Effector memory CD8-positive, alpha-beta T cell (primary cell): ENCODE data around the gene THAP6.

ENCODE experiments used
- ATAC-seq: fragments of 150-1000 bp; cut with Tn5 transposase; replicated peaks from 2 replicates; pipeline ENCODE4 v1.10.0; 2021; ENCODE audit warnings: mild to moderate bottlenecking, moderate library complexity
- DNase-seq, 3 experiments: peaks; one replicate each; pipeline ENCODE4 v3.0.0; 2021
- H3K27ac Mint-ChIP-seq, 2 donors: one replicate each; pipeline ENCODE4 v1.8.0; 2022; ENCODE audit warnings: mild to moderate bottlenecking in 2 of 2, mixed read lengths in 2 of 2, moderate library complexity in 2 of 2
- H3K27me3 Mint-ChIP-seq, 2 donors: one replicate each; pipeline ENCODE4 v1.8.0; 2022; ENCODE audit warnings: mixed read lengths in 2 of 2
- H3K36me3 Mint-ChIP-seq: one replicate; pipeline ENCODE4 v1.8.0; 2022; ENCODE audit warnings: mild to moderate bottlenecking, moderate library complexity, mixed read lengths; ENCODE audit not compliant: insufficient read depth
- H3K4me1 Mint-ChIP-seq, 2 donors: one replicate each; pipeline ENCODE4 v1.8.0; 2022; ENCODE audit warnings: low read depth in 2 of 2, mixed read lengths in 2 of 2
- H3K4me3 Mint-ChIP-seq, 2 donors: one replicate each; pipeline ENCODE4 v1.8.0; 2022; ENCODE audit warnings: mild to moderate bottlenecking in 2 of 2, mixed read lengths in 2 of 2, moderate library complexity in 2 of 2
- H3K9me3 Mint-ChIP-seq, 2 donors: one replicate each; pipeline ENCODE4 v1.8.0; 2022; ENCODE audit warnings: mixed read lengths in 2 of 2

Gene THAP6

GRCh38 chr4:75564023-75564422 lies 49.8 kb downstream of the THAP6 start:
- no peak overlapping the region for H3K4me3 Mint-ChIP-seq
- DNase-seq (no peak), ATAC-seq (no peak)
- no peak overlapping the region for H3K27ac Mint-ChIP-seq
- peaks cover 10 to 11% of the 10 kb centered on the region in 2 donors for H3K27me3 Mint-ChIP-seq
- peaks cover 5 to 7% of the 10 kb centered on the region in 2 donors for H3K4me1 Mint-ChIP-seq
- H3K36me3 Mint-ChIP-seq = no peaks in the 10 kb centered on the region
- no peaks in the 10 kb centered on the region for H3K9me3 Mint-ChIP-seq

GRCh38 chr4:75565481-75565880 lies 51.2 kb downstream of the THAP6 start:
- ATAC-seq = no peak
- peaks cover 6 to 11% of the 10 kb centered on the region in 2 donors for H3K27me3 Mint-ChIP-seq
- no peaks in the 10 kb centered on the region for H3K36me3 Mint-ChIP-seq
- no peak for DNase-seq
- no peak overlapping the region for H3K4me3 Mint-ChIP-seq
- H3K4me1 Mint-ChIP-seq = peaks cover 5 to 7% of the 10 kb centered on the region in 2 donors
- peak overlapping the region in 1 of 2 donors; percentile 30 for H3K27ac Mint-ChIP-seq
- H3K9me3 Mint-ChIP-seq = no peaks in the 10 kb centered on the region

- H3K4me1 Mint-ChIP-seq = peaks cover 5 to 7% of the 10 kb centered on the region in 2 donors
- H3K4me3 Mint-ChIP-seq = no peak overlapping the region
- no peaks in the 10 kb centered on the region for H3K36me3 Mint-ChIP-seq
- H3K9me3 Mint-ChIP-seq = no peaks in the 10 kb centered on the region
- ATAC-seq (no peak), DNase-seq (no peak)
- H3K27me3 Mint-ChIP-seq = peaks cover 3 to 11% of the 10 kb centered on the region in 2 donors
- no peak overlapping the region for H3K27ac Mint-ChIP-seq
Observed at GRCh38 chr4:75566911-75567310, 52.6 kb downstream of the THAP6 start.

- peaks cover 5 to 7% of the 10 kb centered on the region in 2 donors for H3K4me1 Mint-ChIP-seq
- no peak overlapping the region for H3K27ac Mint-ChIP-seq
- no peak overlapping the region for H3K4me3 Mint-ChIP-seq
- no peaks in the 10 kb centered on the region for H3K36me3 Mint-ChIP-seq
- ATAC-seq (no peak), DNase-seq (no peak)
- H3K27me3 Mint-ChIP-seq = peaks cover 0 to 13% of the 10 kb centered on the region in 2 donors
- H3K9me3 Mint-ChIP-seq = no peaks in the 10 kb centered on the region
Observed at GRCh38 chr4:75567725-75568124, 53.5 kb downstream of the THAP6 start.
